Measurements from ENCODE around the gene LDHAL6B.

Gene LDHAL6B

DNA sequence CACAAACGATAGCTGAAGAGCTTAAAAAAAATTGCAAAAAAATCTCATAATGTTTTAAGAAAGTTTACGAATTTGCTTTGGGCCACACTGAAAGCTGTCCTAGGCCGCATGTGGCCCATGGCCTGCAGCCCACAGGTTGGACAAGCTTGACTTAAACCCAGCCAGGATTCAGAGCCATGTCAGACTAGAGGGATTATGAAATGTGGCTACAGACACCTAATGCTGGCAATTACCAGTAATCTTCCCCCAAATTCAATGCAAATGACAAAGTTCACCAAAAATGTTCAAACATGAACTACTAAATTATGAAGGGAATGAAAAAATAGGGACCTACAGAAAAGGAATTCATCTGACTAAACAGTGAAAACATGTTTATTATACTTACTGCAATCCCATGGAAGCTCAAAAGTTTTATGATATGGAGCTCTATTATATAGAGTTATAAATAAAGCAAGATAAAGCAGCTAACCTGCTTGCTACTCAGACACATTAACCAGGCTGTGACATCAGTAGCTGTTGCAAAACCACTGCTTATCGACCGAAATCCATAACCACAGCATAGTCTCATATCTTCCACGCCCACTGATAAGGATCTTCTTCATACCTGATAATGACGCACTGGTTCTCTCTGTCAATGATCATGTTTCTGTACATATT, 49.2 kb downstream of the LDHAL6B start:
- no peak for DNase-seq

DNA sequence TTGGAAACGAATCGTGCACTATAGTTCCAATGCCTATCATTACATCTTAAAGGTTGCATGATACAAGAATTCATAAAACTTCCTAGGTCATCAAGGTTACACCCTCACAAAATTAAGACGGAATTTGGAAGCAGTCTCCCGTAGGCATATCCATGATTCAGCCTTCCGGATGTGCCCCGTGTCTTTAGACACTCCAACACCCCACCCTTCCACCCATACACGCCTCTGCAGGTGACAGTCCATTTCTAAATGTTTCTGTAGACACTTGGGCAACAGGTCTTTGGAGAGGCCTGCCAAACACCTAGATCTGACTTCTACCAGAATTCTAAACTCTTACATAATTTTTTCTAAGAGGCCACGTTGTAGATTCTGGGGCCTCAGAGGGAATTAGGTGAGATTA, 49.8 kb downstream of the LDHAL6B start:
- DNase-seq = no peak

DNA sequence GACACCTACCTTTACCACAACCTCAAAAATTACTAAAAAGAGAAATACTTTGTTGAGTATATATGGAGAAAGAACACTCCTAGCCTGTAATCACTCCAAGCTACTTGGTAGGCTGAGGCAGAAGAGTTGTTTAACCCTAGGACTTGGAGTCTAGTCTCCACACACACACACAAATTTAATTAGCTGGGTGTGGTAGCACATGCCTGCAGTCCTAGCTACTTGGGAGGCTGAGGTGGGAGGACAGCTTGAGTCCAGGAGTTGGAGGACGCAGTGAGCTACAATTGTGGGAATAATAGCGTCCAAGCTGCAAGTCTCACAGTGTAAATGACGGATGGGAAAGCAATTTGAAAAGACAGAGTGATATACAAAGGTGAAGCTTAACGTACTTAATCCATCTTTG, 50.5 kb downstream of the LDHAL6B start:
- DNase-seq = no peak
